Fibroblast of skin of abdomen (primary cell): ENCODE data around the gene GALNT4. TPM values are rescaled to one million over a fixed set of nuclear protein-coding genes. Genes with fewer than 3 reads are reported as not detected.
A peak's percentile ranks its signal among the peaks of the same experiment; 100 is the strongest.

Experiments
- DNase-seq: peaks from one replicate; pipeline ENCODE4 v3.0.0-alpha.2; 2013
- polyA plus RNA-seq, 2 experiments: library from polyadenylated mRNA; unstranded; fragments of 120-200 nt; gene quantifications; one replicate each; pipeline ENCODE4 v1.2.1, GENCODE V29; 2013; ENCODE audit not compliant: insufficient read length in 2 of 2

GALNT4 gene
- 5.2 TPM for polyA plus RNA-seq (2013, experiment 1 of 2; ENCODE audit: insufficient read length)
- 4.7 TPM for polyA plus RNA-seq (2013, experiment 2 of 2; ENCODE audit: insufficient read length)

DNA sequence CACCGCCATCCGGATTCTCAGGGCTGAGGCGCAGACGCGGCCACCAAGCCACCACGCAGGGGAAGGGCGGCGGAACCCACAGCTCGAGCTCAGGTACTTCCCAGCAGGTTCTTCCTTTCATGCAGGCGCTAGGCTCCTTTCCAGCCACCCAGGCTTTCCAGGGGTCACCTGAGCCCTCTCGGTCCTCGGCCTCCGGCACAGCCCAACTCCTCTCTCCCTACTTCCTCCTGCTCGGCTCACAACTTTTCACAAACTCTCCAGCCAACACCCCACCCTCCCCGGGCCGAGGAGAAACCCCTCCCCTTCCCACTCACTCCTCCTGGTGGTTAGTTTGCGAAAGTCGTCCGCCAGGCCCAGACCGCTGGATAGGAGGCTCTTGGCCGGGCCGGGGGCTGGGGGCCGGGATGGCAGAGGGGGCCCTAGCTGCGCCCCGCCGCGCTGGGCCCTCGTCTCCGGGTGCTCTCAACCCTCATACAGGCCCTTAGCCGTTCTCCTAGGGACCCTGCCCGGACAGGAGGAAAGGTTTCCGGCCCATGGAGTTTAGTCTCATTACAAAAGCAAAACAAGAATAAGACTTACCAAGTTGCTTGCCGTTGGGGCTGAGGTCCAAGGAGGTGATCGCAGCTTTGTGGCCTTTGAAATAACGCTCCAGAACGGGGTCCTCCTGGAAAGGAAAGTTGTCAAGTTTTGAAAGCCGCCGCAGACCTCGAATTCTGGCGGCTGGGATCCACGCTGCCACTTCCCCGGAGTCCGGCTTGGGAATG lies at the start of gene GALNT4:
GALNT4 (minus strand) TSS at position 256 of the 764 bp plus-strand sequence; CDS start at position 9, 247 bp downstream.
- DNase-seq: peak; percentile 85

DNA sequence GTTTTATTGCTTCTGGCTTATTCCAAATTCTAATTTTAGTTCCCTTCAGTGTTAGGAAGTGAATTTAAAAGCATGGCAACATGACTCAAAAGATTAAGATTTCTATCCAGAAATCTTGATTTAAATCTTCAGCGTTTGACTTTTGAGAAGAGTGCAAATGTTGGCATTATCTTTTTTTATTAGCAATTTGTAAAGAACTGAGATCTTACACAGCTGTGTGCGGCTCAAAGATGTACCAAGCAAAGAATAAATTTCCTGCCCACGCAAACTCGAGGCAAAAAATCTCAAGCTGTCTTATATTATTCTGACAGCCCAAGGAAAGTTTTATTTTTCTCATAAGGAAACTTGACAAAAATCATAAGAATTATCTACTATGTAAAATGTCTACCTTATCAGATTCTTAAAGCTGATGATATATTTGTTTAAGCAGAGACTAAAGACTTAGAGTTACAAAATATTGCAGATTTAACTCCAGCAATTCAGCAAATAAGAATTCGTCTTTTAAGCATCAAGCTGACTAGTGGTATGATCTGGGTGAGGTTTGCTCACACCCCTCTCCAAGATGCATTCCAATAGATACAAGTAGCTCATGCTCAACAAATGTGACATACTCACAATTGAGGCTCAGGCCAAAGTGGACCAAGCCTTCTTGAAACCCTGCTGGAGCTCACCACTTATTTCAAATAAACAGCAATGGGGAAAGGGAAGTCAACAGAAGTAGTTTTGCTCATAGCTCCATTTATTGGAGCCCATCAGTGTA lies 48.6 kb upstream of the GALNT4 start:
- peak; percentile 46 for DNase-seq

GRCh38 chr12:89571491-89572195 lies 47.0 kb upstream of the GALNT4 start:
- peak; percentile 66 for DNase-seq

GRCh38 chr12:89568484-89568883 lies 43.9 kb upstream of the GALNT4 start:
- no peak for DNase-seq

- DNase-seq: no peak
Observed at GRCh38 chr12:89567691-89568239, 43.2 kb upstream of the GALNT4 start.

GRCh38 chr12:89566615-89567014 lies 42.0 kb upstream of the GALNT4 start:
- no peak for DNase-seq

- DNase-seq: no peak
Observed at GRCh38 chr12:89565002-89565401, 40.4 kb upstream of the GALNT4 start.

DNA sequence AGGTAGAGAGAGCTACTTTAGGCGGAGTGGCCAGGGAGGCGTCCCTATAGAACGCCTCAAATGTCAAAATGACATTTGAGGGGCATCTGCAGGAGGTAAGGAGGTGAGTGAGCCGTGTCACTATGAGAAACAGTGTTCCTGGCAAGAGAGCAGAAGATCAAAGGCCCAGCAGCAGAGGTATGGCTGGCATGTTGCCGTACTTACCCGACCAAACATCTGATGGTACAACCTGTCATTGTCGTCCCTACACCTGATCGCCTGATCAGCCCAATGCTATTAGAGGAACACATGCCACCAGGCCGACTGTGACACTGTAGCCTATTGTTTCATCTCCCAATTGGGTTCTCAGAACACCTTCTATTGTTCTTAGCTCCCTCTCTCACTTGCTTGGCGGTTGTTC lies 35.2 kb upstream of the GALNT4 start:
- DNase-seq: no peak

DNA sequence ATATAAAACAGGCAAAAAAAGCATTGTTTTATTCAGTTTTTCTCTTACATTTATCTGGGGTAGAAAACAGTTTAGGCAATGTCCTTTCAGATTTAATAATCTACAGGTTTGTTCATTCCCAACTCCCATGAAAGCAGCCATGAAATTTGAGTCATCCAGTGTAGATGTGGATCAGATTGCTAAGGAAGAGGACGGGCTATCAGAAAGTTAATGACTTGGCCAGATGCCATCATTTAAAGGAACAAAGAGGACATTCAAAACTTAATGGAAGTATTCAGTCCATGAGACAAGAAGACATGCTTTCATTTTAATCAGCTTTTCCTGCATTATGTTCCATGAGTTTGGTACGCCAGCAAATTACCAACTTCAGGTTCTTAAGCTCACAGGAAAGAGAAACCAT lies 32.4 kb upstream of the GALNT4 start:
- no peak for DNase-seq

GRCh38 chr12:89552376-89552775 lies 27.8 kb upstream of the GALNT4 start:
- DNase-seq: peak; percentile 17

DNA sequence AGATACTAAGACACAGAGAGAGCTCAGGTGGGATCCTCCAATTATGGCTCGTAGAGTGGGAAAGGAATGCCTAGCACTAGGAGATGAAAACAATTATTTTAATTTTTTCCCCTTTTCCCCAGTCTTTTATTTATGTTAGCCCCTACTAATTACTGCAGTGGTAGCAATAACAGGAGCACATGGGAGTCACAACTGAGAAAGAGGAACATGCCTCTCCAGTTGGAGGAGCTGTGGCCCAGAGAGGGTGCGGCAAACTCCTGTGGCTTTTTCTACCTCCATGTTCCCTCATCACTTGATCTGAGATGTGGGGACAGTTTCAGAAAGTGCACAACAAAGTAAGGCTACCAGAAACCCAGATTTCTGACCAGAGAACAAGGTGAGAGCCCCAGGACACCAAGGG lies 27.2 kb upstream of the GALNT4 start:
- no peak for DNase-seq

DNA sequence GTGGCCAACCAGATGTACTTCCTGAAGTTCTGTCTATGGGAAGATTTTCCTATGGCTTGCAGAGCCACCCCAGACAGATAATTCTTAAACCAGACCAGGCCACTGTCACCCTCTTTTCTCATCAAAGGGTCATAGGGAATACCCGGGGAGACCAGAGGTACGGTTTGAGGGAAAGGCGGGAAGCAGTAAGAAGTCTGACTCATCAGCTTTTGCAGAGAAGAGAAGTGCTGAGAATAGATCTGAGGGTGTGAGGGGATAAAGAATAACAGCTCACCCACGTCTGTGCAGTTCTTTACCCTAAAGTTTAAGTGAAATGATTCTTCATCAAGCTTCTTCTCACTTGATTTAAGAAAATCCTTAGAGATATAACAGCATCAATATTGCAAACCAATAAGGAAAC lies 22.5 kb upstream of the GALNT4 start:
- no peak for DNase-seq

- DNase-seq: no peak
Observed at GRCh38 chr12:89546151-89546550, 21.6 kb upstream of the GALNT4 start.

GRCh38 chr12:89544681-89545184 lies 20.1 kb upstream of the GALNT4 start:
- peak; percentile 16 for DNase-seq

DNA sequence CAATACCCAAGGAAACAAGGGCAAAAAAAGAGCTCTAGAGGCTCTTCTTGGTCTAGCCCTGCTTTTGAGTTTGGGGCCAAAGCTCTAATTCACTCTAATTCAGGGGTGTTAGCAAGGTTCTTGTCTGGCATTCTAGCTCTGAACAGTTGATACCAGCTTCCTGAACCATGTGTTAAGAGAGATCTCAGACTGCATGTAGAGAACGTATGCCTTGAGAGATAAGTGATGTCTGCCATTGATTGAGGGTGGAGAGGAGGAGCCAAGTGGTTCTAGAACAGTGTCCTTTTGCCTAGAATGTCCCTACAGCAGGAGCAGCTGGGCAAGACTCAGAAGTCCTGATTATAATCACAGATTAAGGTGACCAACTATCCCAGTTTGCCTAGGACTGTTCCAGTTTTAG lies 19.4 kb upstream of the GALNT4 start:
- DNase-seq: no peak

DNA sequence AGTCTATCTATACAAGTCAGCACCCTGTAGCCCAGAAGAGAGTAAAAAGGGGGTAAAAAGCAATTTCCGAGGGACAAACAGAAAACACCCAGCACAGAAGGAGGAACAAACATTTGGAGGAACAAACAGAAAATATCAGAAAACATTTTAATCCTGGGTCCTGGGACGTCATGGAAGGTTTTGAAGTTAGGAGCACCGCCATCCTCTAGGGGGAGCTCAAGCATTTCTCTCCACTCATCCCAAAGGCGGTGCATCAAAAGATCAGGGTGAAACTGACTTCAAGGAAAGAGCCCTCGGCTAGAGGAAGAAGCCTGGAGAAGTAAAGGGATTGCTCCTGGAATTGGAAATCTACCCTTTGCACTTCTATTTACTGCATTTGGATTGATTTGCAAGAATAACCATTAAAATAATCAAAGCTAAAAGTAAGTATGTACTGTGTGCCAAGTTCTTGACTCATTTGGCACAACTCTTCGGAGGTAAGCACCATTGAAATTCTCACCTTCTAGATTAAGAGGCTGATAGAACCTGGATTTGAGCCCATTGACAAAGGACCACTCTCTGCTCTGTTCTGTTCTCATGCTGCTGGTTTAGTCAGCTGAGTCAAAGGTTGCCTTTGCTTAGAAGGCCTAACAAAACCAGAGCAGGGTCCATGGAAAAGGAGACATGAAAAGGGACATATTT lies 18.5 kb upstream of the GALNT4 start:
- DNase-seq: peak; percentile 80

GRCh38 chr12:89542236-89542635 lies 17.6 kb upstream of the GALNT4 start:
- no peak for DNase-seq

- DNase-seq: no peak
Observed at GRCh38 chr12:89540586-89540985, 16.0 kb upstream of the GALNT4 start.

DNA sequence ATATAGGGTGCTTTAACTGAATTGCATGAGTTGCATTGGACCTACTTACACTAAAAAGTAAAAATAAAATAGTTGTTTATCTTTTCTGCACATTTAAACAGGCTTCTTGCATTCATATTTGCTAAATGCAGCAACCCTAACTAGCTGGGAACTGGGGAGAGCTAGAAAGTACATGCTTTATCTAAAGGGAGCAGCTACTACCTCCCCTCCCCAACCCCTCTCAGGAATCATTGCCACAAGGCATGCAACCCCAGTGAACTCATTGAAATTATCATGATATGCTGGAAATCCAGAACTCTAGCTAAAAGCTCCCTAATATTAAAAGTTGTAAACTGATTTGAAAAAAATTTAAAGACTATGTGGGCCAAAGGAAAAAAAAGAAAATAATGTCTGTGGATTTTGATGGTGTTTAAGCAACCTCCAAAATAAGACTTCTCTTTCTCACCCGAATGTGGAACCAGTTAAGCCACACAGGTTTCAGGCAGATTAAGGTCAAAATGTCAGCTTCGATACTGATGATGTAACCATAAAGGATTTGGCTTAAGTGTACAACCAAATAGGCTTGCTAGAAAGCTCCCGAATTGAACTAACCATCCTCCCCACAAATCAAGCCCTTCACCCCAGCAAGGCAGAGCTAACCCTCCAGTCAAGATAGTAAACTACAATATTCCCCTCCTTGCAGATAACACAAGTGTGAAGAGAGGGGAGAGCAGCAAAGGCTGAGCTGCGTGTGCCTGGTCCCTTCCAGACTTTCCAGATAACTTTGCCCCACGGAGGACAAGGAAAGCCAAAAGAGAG lies 15.0 kb upstream of the GALNT4 start:
- DNase-seq: no peak

- no peak for DNase-seq
Observed at GRCh38 chr12:89538897-89539296, 14.3 kb upstream of the GALNT4 start.

- no peak for DNase-seq
Observed at GRCh38 chr12:89537389-89537788, 12.8 kb upstream of the GALNT4 start.
